Cardiac fibroblast (primary cell): ENCODE data around the gene MROH7.

Experiments used
- DNase-seq, 2 donors: peaks; one replicate each; pipeline versions ENCODE4 v3.0.0 to v3.0.0-alpha.2; 2010; ENCODE audit warnings: low read depth in 2 of 2
- H3K4me3 ChIP-seq, 2 donors: replicated peaks in 1 of 2; 1 replicate in 1 of 2; 2 replicates in 1 of 2; pipeline ENCODE4 v1.5.1; 2011; ENCODE audit warnings: low read depth in 2 of 2, low read length in 2 of 2, mild to moderate bottlenecking in 2 of 2, moderate library complexity in 1 of 2
- CTCF ChIP-seq: IDR thresholded peaks from one replicate; pipeline ENCODE4 v1.5.1; 2011; ENCODE audit warnings: low read depth, mild to moderate bottlenecking, low read length, inconsistent platforms

Gene MROH7

GRCh38 chr1:54643736-54644135, 2.1 kb downstream of the MROH7 start:
- TF ChIP-seq CTCF = no peak
- no peak for DNase-seq
- H3K4me3 ChIP-seq = no peak overlapping the region

- no peak overlapping the region for H3K4me3 ChIP-seq
- no peak for TF ChIP-seq CTCF
- peak; percentile 15 to 21 for DNase-seq
Measured at GRCh38 chr1:54645806-54646676, 4.5 kb downstream of the MROH7 start.

GRCh38 chr1:54649130-54649898, 7.7 kb downstream of the MROH7 start:
- no peak for DNase-seq
- no peak for TF ChIP-seq CTCF
- no peak overlapping the region for H3K4me3 ChIP-seq

- H3K4me3 ChIP-seq = no peak overlapping the region
- DNase-seq = no peak
- TF ChIP-seq CTCF = no peak
Measured at GRCh38 chr1:54649921-54650320, 8.3 kb downstream of the MROH7 start.

- no peak overlapping the region for H3K4me3 ChIP-seq
- DNase-seq = no peak
- no peak for TF ChIP-seq CTCF
Measured at GRCh38 chr1:54650417-54650816, 8.8 kb downstream of the MROH7 start.

GRCh38 chr1:54651608-54652007, 10.0 kb downstream of the MROH7 start:
- TF ChIP-seq CTCF = no peak
- DNase-seq = no peak
- no peak overlapping the region for H3K4me3 ChIP-seq
